ENCODE data around the gene NR2E1.

Gene NR2E1

DNA sequence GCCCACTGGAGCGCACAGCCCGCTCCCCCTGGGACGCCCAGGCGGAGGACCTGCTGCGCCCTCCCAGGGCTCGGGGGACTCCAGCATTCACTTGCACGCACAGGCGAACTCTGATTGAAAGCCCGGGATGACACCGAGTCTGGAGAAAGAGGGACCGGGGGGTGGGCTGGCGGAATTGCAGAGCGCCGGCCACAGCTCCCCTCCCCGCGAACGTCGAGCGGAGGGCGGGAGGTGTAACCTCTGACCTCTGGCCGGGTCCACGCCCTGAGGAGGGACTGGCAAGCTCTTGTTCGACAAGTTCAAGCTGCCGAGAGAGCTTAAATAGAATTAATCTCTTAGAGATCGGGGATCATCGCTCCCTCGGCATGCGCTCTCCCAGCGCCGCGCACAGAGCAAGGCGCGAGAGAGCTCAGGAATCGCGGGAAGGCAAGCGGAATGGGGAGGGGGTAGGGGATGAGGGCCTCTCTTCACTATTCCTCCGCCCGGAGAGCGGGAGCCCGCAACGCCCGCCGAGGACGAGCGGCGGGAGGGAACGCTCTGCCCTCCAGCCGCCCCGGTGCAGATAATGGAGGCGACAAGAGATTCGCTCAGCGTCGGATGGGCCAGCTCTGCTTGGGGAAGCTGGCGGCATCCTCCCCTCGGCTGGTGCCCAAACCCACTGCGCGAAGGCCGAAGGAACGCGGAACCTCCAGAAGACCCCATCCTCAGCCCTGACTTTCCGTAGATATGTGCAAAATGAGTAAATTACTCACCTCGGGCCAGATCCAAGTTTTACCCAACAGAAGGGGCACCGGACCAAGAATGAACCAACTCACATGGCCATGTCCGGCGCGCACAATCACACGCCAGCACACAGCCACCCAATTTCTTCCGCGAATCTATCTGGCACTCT is 761 bp upstream of the NR2E1 start:
- Histone ChIP-seq H3K4me1 (ENCODE audit: control insufficient read depth, low read length) (peaks cover 9% of the 10 kb centered on the region), H3K79me2 (ENCODE audit: control insufficient read depth, low read length) (no peaks in the 10 kb centered on the region), H3K36me3 (ENCODE audit: control insufficient read depth, low read length) (no peaks in the 10 kb centered on the region), H3K27me3 (ENCODE audit: control insufficient read depth, low read length) (peaks cover 75% of the 10 kb centered on the region), H3K9me3 (ENCODE audit: control insufficient read depth, insufficient read depth, low read length) (no peaks in the 10 kb centered on the region), H4K20me1 (ENCODE audit: control insufficient read depth, insufficient read depth, low read depth, low read length) (no peaks in the 10 kb centered on the region), H3K4me2 (ENCODE audit: low read length) (no peak overlapping the region), H3K9me2 (replicated peaks; ENCODE audit: control insufficient read depth, low read length) (no peaks in the 10 kb centered on the region), H3K27ac (ENCODE audit: low read depth, low read length) (no peak overlapping the region), H3F3A (ENCODE audit: control insufficient read depth, insufficient read depth) (no peaks in the 10 kb centered on the region), H3K4me3 (ENCODE audit: low read length) (no peak overlapping the region)
- no peak for TF ChIP-seq CTCF (IDR thresholded peaks at IDR 0.05; ENCODE audit: low read depth, low read length, poor library complexity, severe bottlenecking)
- TF ChIP-seq EZH2phosphoT487 (IDR thresholded peaks at IDR 0.05; ENCODE audit: borderline replicate concordance, low read length): no peak

- Histone ChIP-seq H4K20me1 (ENCODE audit: control insufficient read depth, insufficient read depth, low read depth, low read length) (no peaks in the 10 kb centered on the region), H3K9me3 (ENCODE audit: control insufficient read depth, insufficient read depth, low read length) (no peaks in the 10 kb centered on the region), H3K27me3 (ENCODE audit: control insufficient read depth, low read length) (peaks cover 69% of the 10 kb centered on the region), H3K36me3 (ENCODE audit: control insufficient read depth, low read length) (no peaks in the 10 kb centered on the region), H3K9me2 (replicated peaks; ENCODE audit: control insufficient read depth, low read length) (no peaks in the 10 kb centered on the region), H3K79me2 (ENCODE audit: control insufficient read depth, low read length) (no peaks in the 10 kb centered on the region), H3F3A (ENCODE audit: control insufficient read depth, insufficient read depth) (no peaks in the 10 kb centered on the region), H3K4me3 (ENCODE audit: low read length) (no peak overlapping the region), H3K4me1 (ENCODE audit: control insufficient read depth, low read length) (peaks cover 9% of the 10 kb centered on the region), H3K4me2 (ENCODE audit: low read length) (no peak overlapping the region), H3K27ac (ENCODE audit: low read depth, low read length) (no peak overlapping the region)
- TF ChIP-seq EZH2phosphoT487 (IDR thresholded peaks at IDR 0.05; ENCODE audit: borderline replicate concordance, low read length) (peak; percentile 30; the same call in 1 of the 2 replicates), CTCF (IDR thresholded peaks at IDR 0.05; ENCODE audit: low read depth, low read length, poor library complexity, severe bottlenecking) (no peak)
Observed at GRCh38 chr6:108166664-108167448, 1.0 kb downstream of the NR2E1 start.

GRCh38 chr6:108167449-108168089 is 1.7 kb downstream of the NR2E1 start:
- H3K79me2 ChIP-seq (ENCODE audit: control insufficient read depth, low read length): no peaks in the 10 kb centered on the region
- no peaks in the 10 kb centered on the region for H3K9me3 ChIP-seq (ENCODE audit: control insufficient read depth, insufficient read depth, low read length)
- peaks cover 69% of the 10 kb centered on the region for H3K27me3 ChIP-seq (ENCODE audit: control insufficient read depth, low read length)
- H3K4me2 ChIP-seq (ENCODE audit: low read length): no peak overlapping the region
- no peaks in the 10 kb centered on the region for H3K9me2 ChIP-seq (replicated peaks; ENCODE audit: control insufficient read depth, low read length)
- H3K4me3 ChIP-seq (ENCODE audit: low read length): no peak overlapping the region
- no peaks in the 10 kb centered on the region for H3K36me3 ChIP-seq (ENCODE audit: control insufficient read depth, low read length)
- no peak overlapping the region for H3K27ac ChIP-seq (ENCODE audit: low read depth, low read length)
- no peaks in the 10 kb centered on the region for H4K20me1 ChIP-seq (ENCODE audit: control insufficient read depth, insufficient read depth, low read depth, low read length)
- H3K4me1 ChIP-seq (ENCODE audit: control insufficient read depth, low read length): peaks cover 9% of the 10 kb centered on the region
- TF ChIP-seq CTCF (IDR thresholded peaks at IDR 0.05; ENCODE audit: low read depth, low read length, poor library complexity, severe bottlenecking) (no peak), EZH2phosphoT487 (IDR thresholded peaks at IDR 0.05; ENCODE audit: borderline replicate concordance, low read length) (no peak; the same call in 1 of the 2 replicates)
- no peaks in the 10 kb centered on the region for H3F3A ChIP-seq (ENCODE audit: control insufficient read depth, insufficient read depth)
